C4-2B (cell line): Measurements from ENCODE around the gene MTMR1.

Source experiments
- ZFX ChIP-seq: fragments of 450-650 bp; IDR thresholded peaks from 2 replicates; pipeline ENCODE4 v1.6.1; 2017
- TF ChIP-seq, protein P1 (sequence below): fragments of 450-650 bp; conservative IDR thresholded peaks from 2 replicates; pipeline ENCODE4 v1.5.1; 2017; ENCODE audit warnings: mild to moderate bottlenecking

DNA sequence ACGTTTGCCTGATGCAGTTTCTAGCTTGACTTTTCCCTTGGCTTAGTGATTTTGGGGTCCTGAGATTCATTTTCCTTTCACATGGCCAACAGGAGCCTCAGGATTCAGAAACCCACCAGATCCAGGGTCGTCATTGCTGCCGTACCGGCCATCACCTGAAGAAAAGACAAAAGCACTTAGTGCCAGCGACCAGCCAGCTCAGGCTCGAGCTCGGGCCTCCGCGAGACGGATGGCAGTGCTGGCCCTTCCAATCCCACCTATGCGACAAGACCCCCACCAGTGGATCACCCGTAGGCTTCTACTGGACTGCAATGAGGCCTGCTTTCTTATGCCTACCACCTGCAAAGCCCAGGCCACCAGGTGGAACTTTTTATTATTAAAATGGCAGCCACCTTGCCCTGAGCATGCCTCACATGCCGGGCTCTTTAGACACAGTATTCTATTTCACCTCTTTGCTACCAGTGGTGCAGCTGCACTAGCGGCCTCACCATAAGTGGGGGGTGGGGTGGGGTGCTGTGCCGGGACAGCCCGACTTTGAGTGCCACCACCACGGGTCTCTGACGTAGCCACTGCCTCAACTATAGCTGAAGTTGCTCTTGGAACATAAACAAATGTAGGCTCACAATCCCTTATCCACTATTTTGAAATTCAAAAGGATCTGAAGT, 84.3 kb downstream of the MTMR1 start:
- TF ChIP-seq, protein P1, sequence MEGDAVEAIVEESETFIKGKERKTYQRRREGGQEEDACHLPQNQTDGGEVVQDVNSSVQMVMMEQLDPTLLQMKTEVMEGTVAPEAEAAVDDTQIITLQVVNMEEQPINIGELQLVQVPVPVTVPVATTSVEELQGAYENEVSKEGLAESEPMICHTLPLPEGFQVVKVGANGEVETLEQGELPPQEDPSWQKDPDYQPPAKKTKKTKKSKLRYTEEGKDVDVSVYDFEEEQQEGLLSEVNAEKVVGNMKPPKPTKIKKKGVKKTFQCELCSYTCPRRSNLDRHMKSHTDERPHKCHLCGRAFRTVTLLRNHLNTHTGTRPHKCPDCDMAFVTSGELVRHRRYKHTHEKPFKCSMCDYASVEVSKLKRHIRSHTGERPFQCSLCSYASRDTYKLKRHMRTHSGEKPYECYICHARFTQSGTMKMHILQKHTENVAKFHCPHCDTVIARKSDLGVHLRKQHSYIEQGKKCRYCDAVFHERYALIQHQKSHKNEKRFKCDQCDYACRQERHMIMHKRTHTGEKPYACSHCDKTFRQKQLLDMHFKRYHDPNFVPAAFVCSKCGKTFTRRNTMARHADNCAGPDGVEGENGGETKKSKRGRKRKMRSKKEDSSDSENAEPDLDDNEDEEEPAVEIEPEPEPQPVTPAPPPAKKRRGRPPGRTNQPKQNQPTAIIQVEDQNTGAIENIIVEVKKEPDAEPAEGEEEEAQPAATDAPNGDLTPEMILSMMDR, result no peak
- TF ChIP-seq ZFX, result no peak
